Loucy (cell line): ENCODE measurements around the gene FRMD5.

Experiments used
- CTCF ChIP-seq: fragments of 200-600 bp; sonication (generic); conservative IDR thresholded peaks from 2 replicates; pipeline ENCODE4 v1.5.1; 2014; ENCODE audit warnings: mild to moderate bottlenecking, antibody characterized with exemption, low read length
- EZH2phosphoT487 ChIP-seq: fragments of 200-600 bp; IDR thresholded peaks from 2 replicates; pipeline ENCODE4 v1.6.1; 2018; ENCODE audit warnings: antibody characterized with exemption, mild to moderate bottlenecking, moderate library complexity, borderline replicate concordance

- no peak for TF ChIP-seq EZH2phosphoT487
- TF ChIP-seq CTCF, result no peak
Measured at GRCh38 chr15:44034933-44035624, 160.0 kb downstream of the FRMD5 start.
